ENCODE data around the gene GABARAP. TPM values are rescaled to one million over a fixed set of nuclear protein-coding genes. Genes with fewer than 3 reads are reported as not detected.

Gene GABARAP
- total and polyA plus RNA-seq, 10 of the 15 experiments (the other 5 are each of a cell fraction or from before 2014, with no cell fraction given): 134 to 613 (median 285) TPM

- TF ChIP-seq MYC (IDR thresholded peaks at IDR 0.05; ENCODE audit: insufficient read depth, insufficient read length, insufficient replicate concordance, low read length, severe bottlenecking): no peak
- TF ChIP-seq SMAD1 (IDR thresholded peaks at IDR 0.05; ENCODE audit: low read depth, partially characterized antibody): no peak
- TF ChIP-seq CREM (IDR thresholded peaks at IDR 0.05; ENCODE audit: low read depth): peak; percentile 80
- TF ChIP-seq USF2 (IDR thresholded peaks at IDR 0.05; ENCODE audit: borderline replicate concordance, low read depth, low read length): no peak
- no peak for TF ChIP-seq ZNF592 (IDR thresholded peaks at IDR 0.05)
- TF ChIP-seq POU2F2 (IDR thresholded peaks at IDR 0.05; ENCODE audit: borderline replicate concordance, low read depth, low read length): no peak; the same call in 2 of the 3 replicates
- TF ChIP-seq RUNX3 (IDR thresholded peaks at IDR 0.05; ENCODE audit: low read length): peak; percentile 16; the same call in 1 of the 2 replicates
- peak; percentile 67 for TF ChIP-seq MEF2B (IDR thresholded peaks at IDR 0.05; ENCODE audit: partially characterized antibody, poor library complexity, severe bottlenecking)
- TF ChIP-seq SUZ12 (IDR thresholded peaks at IDR 0.05; ENCODE audit: unreplicated experiment): no peak
- TF ChIP-seq POLR2A (IDR thresholded peaks at IDR 0.05; ENCODE audit: low read depth, low read length): peak; percentile 47; the same call in 1 of the 2 replicates
- 0 out of 2 replicates have a peak, but pooled peaks have one; percentile 52 for TF ChIP-seq DPF2 (IDR thresholded peaks at IDR 0.05)
- no peak for TF ChIP-seq ZSCAN29 (IDR thresholded peaks at IDR 0.05)
- no peak for TF ChIP-seq ZBED1 (IDR thresholded peaks at IDR 0.05; ENCODE audit: borderline replicate concordance)
- TF ChIP-seq BRCA1 (IDR thresholded peaks at IDR 0.05; ENCODE audit: low read depth, low read length): no peak
- TF ChIP-seq TCF7 (IDR thresholded peaks at IDR 0.05; ENCODE audit: borderline replicate concordance): no peak
- TF ChIP-seq SUPT20H (IDR thresholded peaks at IDR 0.05; ENCODE audit: borderline replicate concordance, control insufficient read depth, low read depth, low read length): no peak
- no peak for TF ChIP-seq ZNF622 (IDR thresholded peaks at IDR 0.05)
- no peak for TF ChIP-seq PAX8 (IDR thresholded peaks at IDR 0.05)
- no peak for TF ChIP-seq ETV6 (conservative IDR thresholded peaks at IDR 0.05 in 1 of 2, IDR thresholded peaks at IDR 0.05 in 1 of 2; ENCODE audit: borderline replicate concordance in 1 of 2, low read depth in 1 of 2)
- no peak for TF ChIP-seq POLR2AphosphoS2 (IDR thresholded peaks at IDR 0.05; ENCODE audit: low read depth, low read length)
- no peak for TF ChIP-seq ZBTB33 (IDR thresholded peaks at IDR 0.05)
- TF ChIP-seq IRF3 (IDR thresholded peaks at IDR 0.05): no peak
- TF ChIP-seq HDGF (IDR thresholded peaks at IDR 0.05): peak; percentile 73
- no peak for TF ChIP-seq TCF3 (IDR thresholded peaks at IDR 0.05; ENCODE audit: borderline replicate concordance, insufficient read depth, low read depth, low read length)
Measured at GRCh38 chr17:7204828-7205461, 37.3 kb downstream of the GABARAP start (continued).

Measured in GM12878 (cell line).